HepG2 (cell line): ENCODE results near the gene EVA1C. TPM values are rescaled to one million over a fixed set of nuclear protein-coding genes. Genes with fewer than 3 reads are reported as not detected.

Experiments
- ATAC-seq: fragments of 200-7000 bp; cut with Tn5 transposase; 3 replicates; pipeline ENCODE4 v1.9.1; 2020; ENCODE audit warnings: mild to moderate bottlenecking, moderate library complexity
- BruUV-seq: library from RNA; stranded (reverse); fragments of 400-500 nt; replicated peaks from 2 replicates; lab custom pipeline; 2021; lab: Mats Ljungman, UMichigan
- CTCF ChIA-PET: fragments of 300-600 bp; formaldehyde crosslinking; extraction: SDS; loops from one replicate; lab custom pipeline; 2021; ENCODE audit warnings: low total read pairs, inconsistent platforms, low intra/inter-chr PET ratio; lab: Yijun Ruan, JAX
- POLR2A ChIA-PET: fragments of 350-600 bp; sonication (Branson Sonifier 250); formaldehyde crosslinking; loops from one replicate; lab custom pipeline; 2020; ENCODE audit warnings: antibody characterized with exemption, inconsistent platforms; lab: Yijun Ruan, JAX
- DNase-seq: peaks from one replicate; pipeline ENCODE4 v3.0.0-alpha.2; 2015; ENCODE audit warnings: low spot score
- FAIRE-seq: peaks from 3 replicates; lab custom pipeline; 2011; peaks lifted over from hg19 to GRCh38; lab: Jason Lieb, UNC
- H2AFZ ChIP-seq: one replicate; pipeline ENCODE4 v1.6.1; 2011; ENCODE audit warnings: low read length, inconsistent platforms
- H3K27ac ChIP-seq: fragments of 300-600 bp; 3 replicates; pipeline ENCODE4 v1.8.0; 2011; ENCODE audit warnings: mixed run types, mild to moderate bottlenecking, mixed read lengths, low read length, inconsistent platforms; ENCODE audit not compliant: insufficient read depth; ENCODE audit errors: extremely low read length
- H3K27me3 ChIP-seq, 2 experiments: fragments of 200-600 bp in 1 of 2; 2 replicates in 1 of 2; 3 replicates in 1 of 2; pipeline versions ENCODE4 v1.6.0 to v1.8.0; 2011; ENCODE audit warnings: low read length in 2 of 2, mild to moderate bottlenecking in 2 of 2, moderate library complexity in 2 of 2, inconsistent platforms in 1 of 2; ENCODE audit not compliant: insufficient read depth in 2 of 2, control insufficient read depth in 1 of 2
- H3K36me3 ChIP-seq, 2 experiments: fragments of 200-600 bp in 1 of 2; replicated peaks in 1 of 2; 2 replicates in 1 of 2; 3 replicates in 1 of 2; pipeline versions ENCODE4 v1.5.1 to v1.8.0; 2011; ENCODE audit warnings: low read length in 2 of 2, inconsistent platforms in 1 of 2; ENCODE audit not compliant: insufficient read depth in 2 of 2, control insufficient read depth in 1 of 2
- H3K4me1 ChIP-seq: 2 replicates; pipeline ENCODE4 v1.5.1; 2012; ENCODE audit warnings: low read length, inconsistent platforms; ENCODE audit not compliant: insufficient read depth
- H3K4me2 ChIP-seq: 2 replicates; pipeline ENCODE4 v1.6.0; 2011; ENCODE audit warnings: low read depth, low read length, inconsistent platforms
- H3K4me3 ChIP-seq, 3 experiments: fragments of 200-600 bp in 1 of 3; sonication (generic), shearing (Covaris generic) in 1 of 3; replicated peaks in 1 of 3; 2 replicates each; pipeline ENCODE4 v1.5.1; 2011 to 2016; ENCODE audit warnings: low read length in 3 of 3, inconsistent platforms in 2 of 3, low read depth in 2 of 3, mild to moderate bottlenecking in 2 of 3, control low read depth in 1 of 3, mixed read lengths in 1 of 3; ENCODE audit not compliant: insufficient read depth in 1 of 3
- H3K79me2 ChIP-seq: one replicate; pipeline ENCODE4 v1.6.1; 2011; ENCODE audit warnings: low read length, inconsistent platforms; ENCODE audit not compliant: insufficient read depth
- H3K9ac ChIP-seq: 2 replicates; pipeline ENCODE4 v1.6.0; 2011; ENCODE audit warnings: mild to moderate bottlenecking, low read depth, low read length, inconsistent platforms; ENCODE audit not compliant: insufficient read depth
- H3K9me3 ChIP-seq: 2 replicates; pipeline ENCODE4 v1.5.1; 2012; ENCODE audit warnings: mild to moderate bottlenecking, low read length
- H4K20me1 ChIP-seq: 2 replicates; pipeline ENCODE4 v1.6.0; 2011; ENCODE audit warnings: inconsistent platforms, mild to moderate bottlenecking, low read length, moderate library complexity; ENCODE audit not compliant: insufficient read depth
- CCAR2 ChIP-seq: fragments of 200-400 bp; formaldehyde crosslinking; optimal IDR thresholded peaks from 2 replicates; pipeline ENCODE3; 2018; ENCODE audit warnings: low read depth, mild to moderate bottlenecking, low read length, moderate library complexity
- KLF6 ChIP-seq: IDR thresholded peaks from 2 replicates; pipeline ENCODE4 v1.8.0; 2016; ENCODE audit warnings: missing biosample characterization, missing genetic modification reagents
- NFKB2 ChIP-seq: sonication (generic); formaldehyde crosslinking; IDR thresholded peaks from 2 replicates; pipeline ENCODE4 v1.4.0; 2020; ENCODE audit warnings: missing genetic modification reagents, borderline replicate concordance
- NRL ChIP-seq: sonication (generic); formaldehyde crosslinking; IDR thresholded peaks from 2 replicates; pipeline ENCODE4 v1.5.0; 2020; ENCODE audit warnings: missing genetic modification reagents, mild to moderate bottlenecking, moderate library complexity, borderline replicate concordance
- PBX2 ChIP-seq: IDR thresholded peaks from 2 replicates; pipeline ENCODE4 v1.6.1; 2016; ENCODE audit warnings: control low read depth
- SMARCC2 ChIP-seq: fragments of 450-650 bp; IDR thresholded peaks from 2 replicates; pipeline ENCODE4 v1.6.1; 2017; ENCODE audit warnings: antibody characterized with exemption, mild to moderate bottlenecking
- SMYD3 ChIP-seq: sonication (generic); formaldehyde crosslinking; IDR thresholded peaks from 2 replicates; pipeline ENCODE4 v1.8.1; 2023; ENCODE audit warnings: mild to moderate bottlenecking, missing genetic modification reagents
- TEAD2 ChIP-seq: sonication (generic); formaldehyde crosslinking; IDR thresholded peaks from 2 replicates; pipeline ENCODE4 v1.9.0; 2021; ENCODE audit warnings: missing genetic modification reagents
- ZNF20 ChIP-seq: sonication (generic); formaldehyde crosslinking; IDR thresholded peaks from 2 replicates; pipeline ENCODE4 v1.4.0; 2020; ENCODE audit warnings: mild to moderate bottlenecking, moderate library complexity, missing genetic modification reagents
- ZNF256 ChIP-seq: sonication (generic); formaldehyde crosslinking; conservative IDR thresholded peaks from 2 replicates; pipeline ENCODE4 v1.4.0; 2020; ENCODE audit warnings: missing genetic modification reagents
- ZNF414 ChIP-seq: sonication (generic); formaldehyde crosslinking; IDR thresholded peaks from 2 replicates; pipeline ENCODE4 v1.5.0; 2020; ENCODE audit warnings: missing genetic modification reagents
- ZNF513 ChIP-seq: sonication (generic); formaldehyde crosslinking; conservative IDR thresholded peaks from 2 replicates; pipeline ENCODE4 v1.5.0; 2020; ENCODE audit warnings: missing genetic modification reagents
- ZNF614 ChIP-seq: IDR thresholded peaks from 2 replicates; pipeline ENCODE4 v1.6.1; 2018; ENCODE audit warnings: missing biosample characterization, missing genetic modification reagents, inconsistent platforms, borderline replicate concordance
- ZNF737 ChIP-seq: sonication (generic); formaldehyde crosslinking; IDR thresholded peaks from 2 replicates; pipeline ENCODE4 v1.5.0; 2020; ENCODE audit warnings: missing genetic modification reagents, mild to moderate bottlenecking, borderline replicate concordance
- WGBS: methylation state at CpG from one replicate; pipeline ENCODE4 v1.1.6; 2017; ENCODE audit warnings: low lambda C conversion rate; 5-methylcytosine and 5-hydroxymethylcytosine counted together
- in situ Hi-C: cut with HindIII; loops from 2 replicates; pipeline ENCODE4 v1.10.0; 2017; ENCODE audit warnings: low pct_unique_long_range_greater_than_20kb; ENCODE audit not compliant: extremely low pct_ligation_motif_present
- intact Hi-C: fragments of 100-400 bp; cut with micrococcal nuclease; formaldehyde crosslinking; loops from one replicate; pipeline ENCODE4 v1.10.0; 2022; ENCODE audit not compliant: unreplicated experiment
- polyA plus RNA-seq, 8 experiments: library from polyadenylated mRNA; depleted of rRNA in 3 of 8; stranded (reverse) in 7 of 8; unstranded in 1 of 8; fragments of >200 nt; fragmentation: Illumina TruSeq in 4 of 8; extraction: Trizol in 4 of 8; gene quantifications; 2 replicates each; pipeline versions ENCODE4 v1.2.1 to v1.2.3, GENCODE V29; 2011 to 2016; ENCODE audit warnings: low read depth in 4 of 8, missing spikeins in 1 of 8, mixed read lengths in 1 of 8; ENCODE audit not compliant: insufficient read depth in 1 of 8
- total RNA-seq, 5 experiments: library from RNA; depleted of rRNA; stranded (reverse); fragments of >200 nt; fragmentation: Illumina TruSeq; extraction: Trizol; gene quantifications; 2 replicates each; pipeline ENCODE4 v1.2.3, GENCODE V29; 2016; ENCODE audit warnings: low read depth in 1 of 5
- TF ChIP-seq, protein P1 (sequence below): sonication (generic); formaldehyde crosslinking; IDR thresholded peaks from 2 replicates; pipeline ENCODE4 v1.5.0; 2020; ENCODE audit warnings: mild to moderate bottlenecking, low read depth, missing genetic modification reagents, borderline replicate concordance

The EVA1C gene
- total and polyA plus RNA-seq, 2 of the 13 experiments (the other 11 are each of a cell fraction or from before 2014, with no cell fraction given): 0.29 to 0.34 TPM

DNA sequence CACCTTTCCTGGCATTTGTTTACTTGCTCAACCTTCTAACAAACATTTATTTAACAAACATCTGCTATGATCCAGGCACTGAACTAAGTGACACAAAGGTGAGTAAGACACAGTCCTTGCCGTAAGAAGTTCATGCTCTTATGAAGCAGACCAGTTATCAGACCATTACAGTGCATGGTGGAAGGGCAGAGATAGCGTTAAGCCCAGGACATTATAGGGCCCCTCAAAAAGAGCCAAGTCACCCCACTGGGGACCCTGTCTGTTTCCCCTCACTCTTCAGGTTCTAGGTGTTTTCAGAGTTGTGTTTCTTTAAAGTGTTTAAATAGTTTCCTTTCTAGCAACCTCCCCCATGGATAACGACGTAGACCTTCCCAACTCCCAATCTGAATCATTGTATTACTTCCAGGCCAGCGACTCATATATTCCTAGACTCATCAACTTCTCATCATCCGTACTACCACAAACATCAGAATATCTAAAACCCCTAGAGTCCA, 133.5 kb downstream of the EVA1C start:
- H3K79me2 ChIP-seq: no peaks in the 10 kb centered on the region
- no peaks in the 10 kb centered on the region for H3K27me3 ChIP-seq
- H3K4me1 ChIP-seq: peaks cover 6% of the 10 kb centered on the region; the same call in 1 of the 2 replicates
- TF ChIP-seq SMARCC2 (no peak), ZNF614 (CRISPR knock-in tag) (no peak), NRL (CRISPR knock-in tag) (no peak), TEAD2 (CRISPR knock-in tag) (no peak), KLF6 (CRISPR knock-in tag) (no peak), ZNF737 (CRISPR knock-in tag) (no peak), PBX2 (CRISPR knock-in tag) (no peak)
- FAIRE-seq (no peak), DNase-seq (no peak), ATAC-seq (no peak)
- BruUV-seq: no TSS peak
- POLR2A ChIA-PET: no interaction called here
- H3K9ac ChIP-seq: no peak overlapping the region
- no peaks in the 10 kb centered on the region for H4K20me1 ChIP-seq
- H3K4me3 ChIP-seq: no peak overlapping the region
- H3K9me3 ChIP-seq: no peaks in the 10 kb centered on the region
- H2AFZ ChIP-seq: no peak overlapping the region
- no peaks in the 10 kb centered on the region for H3K36me3 ChIP-seq
- intact Hi-C loops: no loop called here
- CTCF ChIA-PET: no interaction called here
- in situ Hi-C loops: no loop called here
- no peak overlapping the region for H3K4me2 ChIP-seq
- 83% methylated on average over 6 of the region's 6 CpGs for WGBS
- H3K27ac ChIP-seq: no peak overlapping the region

- Histone ChIP-seq H3K79me2 (no peaks in the 10 kb centered on the region), H3K27me3 (no peaks in the 10 kb centered on the region), H3K27ac (no peak overlapping the region), H3K4me3 (no peak overlapping the region), H3K9ac (no peak overlapping the region), H4K20me1 (no peaks in the 10 kb centered on the region), H3K4me2 (no peak overlapping the region), H3K36me3 (no peaks in the 10 kb centered on the region), H2AFZ (no peak overlapping the region), H3K9me3 (no peaks in the 10 kb centered on the region), H3K4me1 (peaks cover 6% of the 10 kb centered on the region; the same call in 1 of the 2 replicates)
- no peak for FAIRE-seq
- intact Hi-C loops (no loop called here), in situ Hi-C loops (no loop called here)
- no peak for TF ChIP-seq NFKB2 (CRISPR knock-in tag)
- TF ChIP-seq ZNF20 (CRISPR knock-in tag): no peak
- no peak for TF ChIP-seq SMYD3
- no peak for TF ChIP-seq ZNF256 (CRISPR knock-in tag)
- TF ChIP-seq, protein P1, sequence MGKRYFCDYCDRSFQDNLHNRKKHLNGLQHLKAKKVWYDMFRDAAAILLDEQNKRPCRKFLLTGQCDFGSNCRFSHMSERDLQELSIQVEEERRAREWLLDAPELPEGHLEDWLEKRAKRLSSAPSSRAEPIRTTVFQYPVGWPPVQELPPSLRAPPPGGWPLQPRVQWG (CRISPR knock-in tag): no peak
- TF ChIP-seq CCAR2: no peak
- TF ChIP-seq ZNF614 (CRISPR knock-in tag): no peak
- no peak for TF ChIP-seq ZNF513
- no peak for TF ChIP-seq ZNF414 (CRISPR knock-in tag)
- CTCF ChIA-PET: no interaction called here
- no peak for DNase-seq
- ATAC-seq: no peak
- 85% methylated on average over 4 of the region's 4 CpGs for WGBS
- POLR2A ChIA-PET: no interaction called here
- no TSS peak for BruUV-seq
Observed at GRCh38 chr21:32547018-32547417, 134.5 kb downstream of the EVA1C start.
